Tibial artery (tissue), 4 donors: ENCODE results near the gene C17orf50.
A peak's percentile ranks its signal among the peaks of the same experiment; 100 is the strongest.

Source experiments
- DNase-seq, 2 donors: peaks; one replicate each; pipeline ENCODE4 v3.0.0-alpha.2; 2019
- H3K27ac ChIP-seq, 2 donors: fragments of 200-600 bp; sonication (generic) in 1 of 2; 1 replicate in 1 of 2; 2 replicates in 1 of 2; pipeline ENCODE4 v1.5.1; 2018 to 2019; ENCODE audit warnings: mild to moderate bottlenecking in 1 of 2
- H3K27me3 ChIP-seq, 2 donors: fragments of 200-600 bp; sonication (generic) in 1 of 2; one replicate each; pipeline versions ENCODE4 v1.5.1 to v1.6.0; 2016 to 2019
- H3K36me3 ChIP-seq, 3 donors: fragments of 200-600 bp; sonication (generic) in 2 of 3; one replicate each; pipeline ENCODE4 v1.5.1; 2016 to 2019; ENCODE audit warnings: mild to moderate bottlenecking in 2 of 3
- H3K4me1 ChIP-seq, 4 donors: fragments of 200-600 bp; sonication (generic) in 2 of 4; 1 replicate in 3 of 4; 2 replicates in 1 of 4; pipeline ENCODE4 v1.5.1; 2016 to 2019
- H3K4me3 ChIP-seq, 2 donors: fragments of 200-600 bp; sonication (generic) in 1 of 2; 1 replicate in 1 of 2; 2 replicates in 1 of 2; pipeline ENCODE4 v1.5.1; 2018 to 2019; ENCODE audit warnings: mild to moderate bottlenecking in 2 of 2
- H3K9me3 ChIP-seq, 3 donors: fragments of 200-600 bp; sonication (generic) in 1 of 3; one replicate each; pipeline ENCODE4 v1.5.1; 2016 to 2019
- CTCF ChIP-seq, 2 experiments: fragments of 200-600 bp in 1 of 2; fragments of 450-650 bp in 1 of 2; IDR thresholded peaks; one replicate each; pipeline ENCODE4 v1.5.1; 2017 to 2019; ENCODE audit warnings: antibody characterized with exemption in 2 of 2, mild to moderate bottlenecking in 1 of 2, moderate library complexity in 1 of 2
- intact Hi-C: fragments of 100-400 bp; cut with DNase I; formaldehyde crosslinking; loops from one replicate; pipeline ENCODE4 v1.15.0; 2023; ENCODE audit warnings: low total_unique reads

Gene C17orf50

GRCh38 chr17:35808962-35809854 lies 48.5 kb downstream of the C17orf50 start, which contains the start of gene TAF15:
Gene TAF15 (plus strand): TSS chr17:35809484. CDS start chr17:35809570, 86 bp downstream.
- H3K4me3 ChIP-seq, result peak within 1 kb of the TSS; percentile 80 to 89
- H3K4me1 ChIP-seq, result peaks cover 0 to 69% (median 27%) of the 10 kb centered on the region in 4 donors
- peak within 1 kb of the TSS; percentile 94 to 98 for H3K27ac ChIP-seq
- no peaks in the 10 kb centered on the region for H3K27me3 ChIP-seq
- DNase-seq, result peak; percentile 96 to 98
- intact Hi-C loops, result no loop called here
- TF ChIP-seq CTCF (IDR thresholded peaks at IDR 0.05), result peak; percentile 66 to 73
- no peaks in the 10 kb centered on the region for H3K9me3 ChIP-seq
- no peaks in the 10 kb centered on the region for H3K36me3 ChIP-seq

GRCh38 chr17:35809855-35810461 lies 49.3 kb downstream of the C17orf50 start:
- H3K4me3 ChIP-seq, result peak overlapping the region; percentile 80 to 89
- peak overlapping the region; percentile 94 to 98 for H3K27ac ChIP-seq
- no peaks in the 10 kb centered on the region for H3K9me3 ChIP-seq
- TF ChIP-seq CTCF (IDR thresholded peaks at IDR 0.05), result no peak
- no peak for DNase-seq
- peaks cover 0 to 72% (median 30%) of the 10 kb centered on the region in 4 donors for H3K4me1 ChIP-seq
- no peaks in the 10 kb centered on the region for H3K36me3 ChIP-seq
- intact Hi-C loops, result loop anchor here (10.0 kb wide), 1 partner anchor 225 kb away; the partner anchor contains the start of gene AP2B1
- H3K27me3 ChIP-seq, result no peaks in the 10 kb centered on the region

GRCh38 chr17:35811759-35812158 lies 51.1 kb downstream of the C17orf50 start:
- intact Hi-C loops, result loop anchor here (10.0 kb wide), 1 partner anchor 227 kb away; the partner anchor contains the start of gene AP2B1
- no peak for DNase-seq
- no peaks in the 10 kb centered on the region for H3K9me3 ChIP-seq
- no peak overlapping the region for H3K4me3 ChIP-seq
- peaks cover 0 to 85% (median 34%) of the 10 kb centered on the region in 4 donors for H3K4me1 ChIP-seq
- no peaks in the 10 kb centered on the region for H3K36me3 ChIP-seq
- H3K27me3 ChIP-seq, result no peaks in the 10 kb centered on the region
- TF ChIP-seq CTCF (IDR thresholded peaks at IDR 0.05), result no peak
- H3K27ac ChIP-seq, result no peak overlapping the region

GRCh38 chr17:35812456-35812855 lies 51.8 kb downstream of the C17orf50 start:
- Histone ChIP-seq H3K27me3 (no peaks in the 10 kb centered on the region), H3K4me1 (peaks cover 0 to 85% (median 36%) of the 10 kb centered on the region in 4 donors), H3K36me3 (peaks cover 0 to under 1% (median 0%) of the 10 kb centered on the region in 3 donors), H3K9me3 (no peaks in the 10 kb centered on the region), H3K27ac (no peak overlapping the region), H3K4me3 (no peak overlapping the region)
- TF ChIP-seq CTCF (IDR thresholded peaks at IDR 0.05), result no peak
- DNase-seq, result no peak
- intact Hi-C loops, result loop anchor here (10.0 kb wide), 1 partner anchor 228 kb away; the partner anchor contains the start of gene AP2B1
